ENCODE measurements around the gene CEP95.

GRCh38 chr17:64459284-64459747, 47.5 kb upstream of the CEP95 start:
- TF ChIP-seq, protein P1, sequence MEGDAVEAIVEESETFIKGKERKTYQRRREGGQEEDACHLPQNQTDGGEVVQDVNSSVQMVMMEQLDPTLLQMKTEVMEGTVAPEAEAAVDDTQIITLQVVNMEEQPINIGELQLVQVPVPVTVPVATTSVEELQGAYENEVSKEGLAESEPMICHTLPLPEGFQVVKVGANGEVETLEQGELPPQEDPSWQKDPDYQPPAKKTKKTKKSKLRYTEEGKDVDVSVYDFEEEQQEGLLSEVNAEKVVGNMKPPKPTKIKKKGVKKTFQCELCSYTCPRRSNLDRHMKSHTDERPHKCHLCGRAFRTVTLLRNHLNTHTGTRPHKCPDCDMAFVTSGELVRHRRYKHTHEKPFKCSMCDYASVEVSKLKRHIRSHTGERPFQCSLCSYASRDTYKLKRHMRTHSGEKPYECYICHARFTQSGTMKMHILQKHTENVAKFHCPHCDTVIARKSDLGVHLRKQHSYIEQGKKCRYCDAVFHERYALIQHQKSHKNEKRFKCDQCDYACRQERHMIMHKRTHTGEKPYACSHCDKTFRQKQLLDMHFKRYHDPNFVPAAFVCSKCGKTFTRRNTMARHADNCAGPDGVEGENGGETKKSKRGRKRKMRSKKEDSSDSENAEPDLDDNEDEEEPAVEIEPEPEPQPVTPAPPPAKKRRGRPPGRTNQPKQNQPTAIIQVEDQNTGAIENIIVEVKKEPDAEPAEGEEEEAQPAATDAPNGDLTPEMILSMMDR (IDR thresholded peaks at IDR 0.05): no peak
- no peak for TF ChIP-seq POLR2AphosphoS5 (IDR thresholded peaks at IDR 0.05)
